ENCODE measurements around the gene CCDC33. TPM values are rescaled to one million over a fixed set of nuclear protein-coding genes. Genes with fewer than 3 reads are reported as not detected.
A peak's percentile ranks its signal among the peaks of the same experiment; 100 is the strongest.

Gene CCDC33
- polyA plus RNA-seq, 1 of the 3 experiments (the other 2 are of a cell fraction), result 4.0 TPM

DNA sequence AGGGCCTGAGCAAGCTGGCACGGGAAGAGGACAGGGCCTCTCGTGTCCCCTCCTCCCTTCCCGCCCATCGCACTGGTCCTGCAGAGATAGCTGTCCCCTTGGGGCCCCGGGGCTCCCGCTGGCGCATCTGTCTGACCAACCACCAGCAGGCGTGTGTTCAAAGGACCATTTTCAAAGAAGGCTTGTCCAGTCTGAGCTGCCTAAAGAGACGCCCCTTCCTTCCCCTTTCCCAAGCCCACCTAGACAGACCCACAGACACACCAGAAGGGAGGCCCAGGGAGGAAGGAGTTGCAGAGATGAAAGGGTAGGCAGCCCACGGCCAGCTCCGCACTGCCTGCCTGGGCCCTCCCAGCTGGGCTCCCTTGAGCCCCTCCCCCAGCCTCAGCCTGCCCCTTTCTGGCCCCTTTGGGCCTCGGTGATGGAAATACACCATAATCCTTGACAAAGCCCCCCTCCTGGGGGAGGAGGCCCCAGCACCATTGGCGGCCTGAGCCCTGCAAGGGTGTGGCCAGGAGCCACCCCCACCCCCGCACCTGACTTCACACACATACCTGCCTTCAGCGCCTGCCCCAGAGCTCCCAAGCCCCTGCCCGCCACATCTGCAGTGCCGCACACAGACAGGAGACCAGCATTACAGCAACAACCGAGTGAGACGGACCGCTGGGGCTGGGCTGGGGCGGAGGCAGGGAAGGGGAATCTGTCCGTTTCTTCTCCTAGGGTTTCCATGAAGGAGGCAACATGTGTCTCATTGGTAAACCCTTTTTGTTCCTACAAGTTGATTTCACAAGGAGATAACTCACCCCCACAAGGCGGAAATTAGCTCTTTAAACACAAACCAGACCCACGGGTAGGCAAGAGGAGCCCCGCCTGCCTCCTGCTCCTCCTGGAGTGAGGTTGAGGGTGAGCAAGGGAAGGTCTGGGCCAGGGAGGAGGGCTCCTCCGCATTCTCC is 33.4 kb upstream of the CCDC33 start, which contains the start of gene STRA6 (continued):
- TF ChIP-seq, protein P1, sequence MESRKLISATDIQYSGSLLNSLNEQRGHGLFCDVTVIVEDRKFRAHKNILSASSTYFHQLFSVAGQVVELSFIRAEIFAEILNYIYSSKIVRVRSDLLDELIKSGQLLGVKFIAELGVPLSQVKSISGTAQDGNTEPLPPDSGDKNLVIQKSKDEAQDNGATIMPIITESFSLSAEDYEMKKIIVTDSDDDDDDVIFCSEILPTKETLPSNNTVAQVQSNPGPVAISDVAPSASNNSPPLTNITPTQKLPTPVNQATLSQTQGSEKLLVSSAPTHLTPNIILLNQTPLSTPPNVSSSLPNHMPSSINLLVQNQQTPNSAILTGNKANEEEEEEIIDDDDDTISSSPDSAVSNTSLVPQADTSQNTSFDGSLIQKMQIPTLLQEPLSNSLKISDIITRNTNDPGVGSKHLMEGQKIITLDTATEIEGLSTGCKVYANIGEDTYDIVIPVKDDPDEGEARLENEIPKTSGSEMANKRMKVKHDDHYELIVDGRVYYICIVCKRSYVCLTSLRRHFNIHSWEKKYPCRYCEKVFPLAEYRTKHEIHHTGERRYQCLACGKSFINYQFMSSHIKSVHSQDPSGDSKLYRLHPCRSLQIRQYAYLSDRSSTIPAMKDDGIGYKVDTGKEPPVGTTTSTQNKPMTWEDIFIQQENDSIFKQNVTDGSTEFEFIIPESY (IDR thresholded peaks at IDR 0.05; ENCODE audit: borderline replicate concordance, low read depth), result no peak
- TF ChIP-seq, protein P2, sequence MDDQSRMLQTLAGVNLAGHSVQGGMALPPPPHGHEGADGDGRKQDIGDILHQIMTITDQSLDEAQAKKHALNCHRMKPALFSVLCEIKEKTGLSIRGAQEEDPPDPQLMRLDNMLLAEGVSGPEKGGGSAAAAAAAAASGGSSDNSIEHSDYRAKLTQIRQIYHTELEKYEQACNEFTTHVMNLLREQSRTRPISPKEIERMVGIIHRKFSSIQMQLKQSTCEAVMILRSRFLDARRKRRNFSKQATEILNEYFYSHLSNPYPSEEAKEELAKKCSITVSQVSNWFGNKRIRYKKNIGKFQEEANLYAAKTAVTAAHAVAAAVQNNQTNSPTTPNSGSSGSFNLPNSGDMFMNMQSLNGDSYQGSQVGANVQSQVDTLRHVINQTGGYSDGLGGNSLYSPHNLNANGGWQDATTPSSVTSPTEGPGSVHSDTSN (IDR thresholded peaks at IDR 0.05), result no peak
- peak; percentile 4; the same call in 1 of the 2 replicates for TF ChIP-seq RCOR1 (IDR thresholded peaks at IDR 0.05; ENCODE audit: low read length)
- TF ChIP-seq CHD2 (IDR thresholded peaks at IDR 0.05; ENCODE audit: low read length, partially characterized antibody), result peak; percentile 4
- no peak for TF ChIP-seq GABPA (IDR thresholded peaks at IDR 0.05; ENCODE audit: low read depth)
- TF ChIP-seq, protein P3, sequence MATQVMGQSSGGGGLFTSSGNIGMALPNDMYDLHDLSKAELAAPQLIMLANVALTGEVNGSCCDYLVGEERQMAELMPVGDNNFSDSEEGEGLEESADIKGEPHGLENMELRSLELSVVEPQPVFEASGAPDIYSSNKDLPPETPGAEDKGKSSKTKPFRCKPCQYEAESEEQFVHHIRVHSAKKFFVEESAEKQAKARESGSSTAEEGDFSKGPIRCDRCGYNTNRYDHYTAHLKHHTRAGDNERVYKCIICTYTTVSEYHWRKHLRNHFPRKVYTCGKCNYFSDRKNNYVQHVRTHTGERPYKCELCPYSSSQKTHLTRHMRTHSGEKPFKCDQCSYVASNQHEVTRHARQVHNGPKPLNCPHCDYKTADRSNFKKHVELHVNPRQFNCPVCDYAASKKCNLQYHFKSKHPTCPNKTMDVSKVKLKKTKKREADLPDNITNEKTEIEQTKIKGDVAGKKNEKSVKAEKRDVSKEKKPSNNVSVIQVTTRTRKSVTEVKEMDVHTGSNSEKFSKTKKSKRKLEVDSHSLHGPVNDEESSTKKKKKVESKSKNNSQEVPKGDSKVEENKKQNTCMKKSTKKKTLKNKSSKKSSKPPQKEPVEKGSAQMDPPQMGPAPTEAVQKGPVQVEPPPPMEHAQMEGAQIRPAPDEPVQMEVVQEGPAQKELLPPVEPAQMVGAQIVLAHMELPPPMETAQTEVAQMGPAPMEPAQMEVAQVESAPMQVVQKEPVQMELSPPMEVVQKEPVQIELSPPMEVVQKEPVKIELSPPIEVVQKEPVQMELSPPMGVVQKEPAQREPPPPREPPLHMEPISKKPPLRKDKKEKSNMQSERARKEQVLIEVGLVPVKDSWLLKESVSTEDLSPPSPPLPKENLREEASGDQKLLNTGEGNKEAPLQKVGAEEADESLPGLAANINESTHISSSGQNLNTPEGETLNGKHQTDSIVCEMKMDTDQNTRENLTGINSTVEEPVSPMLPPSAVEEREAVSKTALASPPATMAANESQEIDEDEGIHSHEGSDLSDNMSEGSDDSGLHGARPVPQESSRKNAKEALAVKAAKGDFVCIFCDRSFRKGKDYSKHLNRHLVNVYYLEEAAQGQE (IDR thresholded peaks at IDR 0.05; ENCODE audit: low read depth, low read length), result no peak
- TF ChIP-seq ELF1 (IDR thresholded peaks at IDR 0.05), result no peak
- TF ChIP-seq FOXJ3 (CRISPR knock-in tag; IDR thresholded peaks at IDR 0.05), result 0 out of 2 replicates have a peak, but pooled peaks have one; percentile 31
- TF ChIP-seq, protein P4, sequence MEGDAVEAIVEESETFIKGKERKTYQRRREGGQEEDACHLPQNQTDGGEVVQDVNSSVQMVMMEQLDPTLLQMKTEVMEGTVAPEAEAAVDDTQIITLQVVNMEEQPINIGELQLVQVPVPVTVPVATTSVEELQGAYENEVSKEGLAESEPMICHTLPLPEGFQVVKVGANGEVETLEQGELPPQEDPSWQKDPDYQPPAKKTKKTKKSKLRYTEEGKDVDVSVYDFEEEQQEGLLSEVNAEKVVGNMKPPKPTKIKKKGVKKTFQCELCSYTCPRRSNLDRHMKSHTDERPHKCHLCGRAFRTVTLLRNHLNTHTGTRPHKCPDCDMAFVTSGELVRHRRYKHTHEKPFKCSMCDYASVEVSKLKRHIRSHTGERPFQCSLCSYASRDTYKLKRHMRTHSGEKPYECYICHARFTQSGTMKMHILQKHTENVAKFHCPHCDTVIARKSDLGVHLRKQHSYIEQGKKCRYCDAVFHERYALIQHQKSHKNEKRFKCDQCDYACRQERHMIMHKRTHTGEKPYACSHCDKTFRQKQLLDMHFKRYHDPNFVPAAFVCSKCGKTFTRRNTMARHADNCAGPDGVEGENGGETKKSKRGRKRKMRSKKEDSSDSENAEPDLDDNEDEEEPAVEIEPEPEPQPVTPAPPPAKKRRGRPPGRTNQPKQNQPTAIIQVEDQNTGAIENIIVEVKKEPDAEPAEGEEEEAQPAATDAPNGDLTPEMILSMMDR (IDR thresholded peaks at IDR 0.05), result peak; percentile 35
- TF ChIP-seq POLR2AphosphoS5 (IDR thresholded peaks at IDR 0.05; ENCODE audit: low read depth, low read length), result 0 out of 2 replicates have a peak, but pooled peaks have one; percentile 18
- peak; percentile 17 to 48; a peak in 1 of 4 replicates for TF ChIP-seq EP300 (IDR thresholded peaks at IDR 0.05; ENCODE audit: borderline replicate concordance in 1 of 2, low read depth in 1 of 2, low read length in 1 of 2)
- TF ChIP-seq FOSL2 (IDR thresholded peaks at IDR 0.05; ENCODE audit: borderline replicate concordance, low read depth), result no peak
- TF ChIP-seq RFX5 (IDR thresholded peaks at IDR 0.05; ENCODE audit: low read length), result no peak
- no peak for TF ChIP-seq FOXM1 (IDR thresholded peaks at IDR 0.05; ENCODE audit: low read depth)
- peak; percentile 13 for TF ChIP-seq SMC3 (IDR thresholded peaks at IDR 0.05; ENCODE audit: low read depth, low read length)
- no peak for TF ChIP-seq NRF1 (IDR thresholded peaks at IDR 0.05; ENCODE audit: low read depth, low read length)
- TF ChIP-seq, protein P5, sequence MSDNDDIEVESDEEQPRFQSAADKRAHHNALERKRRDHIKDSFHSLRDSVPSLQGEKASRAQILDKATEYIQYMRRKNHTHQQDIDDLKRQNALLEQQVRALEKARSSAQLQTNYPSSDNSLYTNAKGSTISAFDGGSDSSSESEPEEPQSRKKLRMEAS (IDR thresholded peaks at IDR 0.05; ENCODE audit: low read depth), result no peak
- TF ChIP-seq TAF1 (IDR thresholded peaks at IDR 0.05; ENCODE audit: borderline replicate concordance, low read depth, low read length), result 0 out of 2 replicates have a peak, but pooled peaks have one; percentile 30
- peak; percentile 81 for TF ChIP-seq TCF12 (IDR thresholded peaks at IDR 0.05)
- TF ChIP-seq NFIC (IDR thresholded peaks at IDR 0.05; ENCODE audit: borderline replicate concordance), result no peak; the same call in 1 of the 2 replicates
- TF ChIP-seq JUND (IDR thresholded peaks at IDR 0.05), result no peak
- TF ChIP-seq YY1 (IDR thresholded peaks at IDR 0.05; ENCODE audit: low read depth), result no peak
- no peak for TF ChIP-seq TEAD4 (IDR thresholded peaks at IDR 0.05; ENCODE audit: borderline replicate concordance, insufficient read depth)
- TF ChIP-seq, protein P6, sequence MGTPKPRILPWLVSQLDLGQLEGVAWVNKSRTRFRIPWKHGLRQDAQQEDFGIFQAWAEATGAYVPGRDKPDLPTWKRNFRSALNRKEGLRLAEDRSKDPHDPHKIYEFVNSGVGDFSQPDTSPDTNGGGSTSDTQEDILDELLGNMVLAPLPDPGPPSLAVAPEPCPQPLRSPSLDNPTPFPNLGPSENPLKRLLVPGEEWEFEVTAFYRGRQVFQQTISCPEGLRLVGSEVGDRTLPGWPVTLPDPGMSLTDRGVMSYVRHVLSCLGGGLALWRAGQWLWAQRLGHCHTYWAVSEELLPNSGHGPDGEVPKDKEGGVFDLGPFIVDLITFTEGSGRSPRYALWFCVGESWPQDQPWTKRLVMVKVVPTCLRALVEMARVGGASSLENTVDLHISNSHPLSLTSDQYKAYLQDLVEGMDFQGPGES (IDR thresholded peaks at IDR 0.05; ENCODE audit: low read depth, low read length), result no peak
- TF ChIP-seq SIN3A (IDR thresholded peaks at IDR 0.05; ENCODE audit: borderline replicate concordance, low read depth, low read length), result no peak
